DOHH2 (cell line): ENCODE results near the gene KRT82.

Source experiments
- CTCF ChIP-seq: fragments of 200-600 bp; sonication (generic); IDR thresholded peaks from one replicate; pipeline ENCODE4 v1.5.1; 2014; ENCODE audit warnings: antibody characterized with exemption, mild to moderate bottlenecking, low read depth, low read length; ENCODE audit not compliant: poor library complexity, severe bottlenecking
- EZH2phosphoT487 ChIP-seq: fragments of 200-600 bp; sonication (generic); IDR thresholded peaks from 2 replicates; pipeline ENCODE4 v1.6.1; 2017; ENCODE audit warnings: borderline replicate concordance, mild to moderate bottlenecking, antibody characterized with exemption, low read length, moderate library complexity, mixed read lengths

DNA sequence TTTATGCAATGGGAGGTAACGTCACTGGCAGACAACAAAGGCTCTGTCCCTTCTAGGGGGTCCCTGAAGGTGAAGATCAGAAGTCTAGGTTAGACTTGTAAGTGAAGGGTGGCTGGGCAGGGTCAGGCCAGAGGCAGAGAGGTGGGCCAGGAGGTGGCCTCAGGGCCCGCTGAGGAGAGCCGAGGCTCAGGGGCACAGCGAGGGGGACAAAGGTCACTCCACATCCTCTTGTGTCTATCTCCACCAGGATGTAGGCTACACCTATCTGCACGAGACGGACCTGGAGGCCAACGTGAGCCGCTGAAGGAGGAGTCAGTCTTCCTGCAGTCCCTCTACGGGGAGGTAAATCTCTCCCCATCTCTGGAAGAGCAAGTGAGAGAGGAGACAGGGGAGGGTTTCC, 59.1 kb downstream of the KRT82 start:
- TF ChIP-seq CTCF (no peak), EZH2phosphoT487 (no peak)
